NCI-H2227 (cell line): ENCODE data around the gene KRT10.
"Not testable (repeated sequence)": the region's sequence is repeated elsewhere in the genome, so short reads cannot be mapped to it uniquely, and the experiment has no call there.

ENCODE experiments used
- DNase-seq: peaks from one replicate; lab custom pipeline; 2025; ENCODE audit not compliant: unreplicated experiment; lab: John Stamatoyannopoulos, UW

KRT10 gene

GRCh38 chr17:40822132-40822812 lies at the start of gene KRT10:
Gene KRT10, minus strand, starts transcription at chr17:40822614. Its CDS starts 29 bp downstream, at chr17:40822585.
- DNase-seq, result no peak

DNA sequence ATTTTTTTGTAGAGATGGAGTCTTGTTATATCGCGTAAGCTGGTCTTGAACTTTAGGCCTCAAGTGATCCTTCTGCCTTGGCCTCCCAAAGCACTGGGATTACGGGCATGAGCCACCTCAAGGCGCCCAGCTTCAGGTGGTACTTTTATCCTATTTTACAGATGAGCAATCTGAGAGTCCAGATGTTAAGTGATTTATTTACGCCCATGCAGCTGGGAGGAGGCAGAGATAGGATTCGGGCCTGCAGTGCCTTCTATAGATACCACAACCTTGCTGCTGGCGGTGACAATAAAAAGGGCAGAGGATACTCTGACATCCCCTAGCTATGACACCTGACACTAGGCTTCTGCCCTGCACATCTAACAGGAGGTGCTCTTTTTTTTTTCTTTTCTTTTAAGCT lies 48.9 kb upstream of the KRT10 start:
- no peak for DNase-seq

DNA sequence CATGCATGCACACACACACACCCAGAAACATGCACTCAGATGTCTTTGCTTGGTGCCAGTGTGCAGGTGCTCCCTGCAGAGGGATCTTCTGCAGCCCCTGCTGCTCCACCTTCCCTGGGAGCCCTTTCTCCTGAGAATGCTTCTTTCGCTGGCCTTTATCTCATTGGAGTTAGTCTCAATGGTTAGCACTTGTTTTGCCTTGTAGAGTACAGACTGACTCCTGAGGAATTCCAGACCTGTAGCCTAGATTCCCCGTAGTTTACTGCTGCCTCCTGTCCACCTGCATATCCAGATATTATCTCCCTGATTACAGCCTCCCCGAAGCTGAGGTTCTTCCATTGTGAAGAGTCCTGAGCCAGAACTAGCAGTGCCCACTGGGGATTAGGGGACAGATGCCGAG lies 47.7 kb upstream of the KRT10 start:
- no peak for DNase-seq

- DNase-seq, result no peak
These were observed 44.4 kb upstream of the KRT10 start, which contains the start of gene KRT12 for GRCh38 chr17:40866838-40867237. Gene KRT12, minus strand, starts transcription at chr17:40867223. Its CDS starts 37 bp downstream, at chr17:40867186.

GRCh38 chr17:40864661-40865390 lies 42.4 kb upstream of the KRT10 start:
- no peak for DNase-seq

GRCh38 chr17:40862985-40863733 lies 40.7 kb upstream of the KRT10 start:
- no peak for DNase-seq

- no peak for DNase-seq
These were observed 37.1 kb upstream of the KRT10 start for GRCh38 chr17:40859536-40859935.

GRCh38 chr17:40858667-40859066 lies 36.3 kb upstream of the KRT10 start:
- not testable (repeated sequence) for DNase-seq

- no peak for DNase-seq
These were observed 35.1 kb upstream of the KRT10 start for GRCh38 chr17:40857535-40857934.

GRCh38 chr17:40854175-40854814 lies 31.9 kb upstream of the KRT10 start:
- DNase-seq, result no peak

- DNase-seq, result no peak
These were observed 29.9 kb upstream of the KRT10 start for GRCh38 chr17:40852364-40852763.

GRCh38 chr17:40850293-40850972 lies 28.0 kb upstream of the KRT10 start:
- DNase-seq, result no peak

GRCh38 chr17:40849723-40850122 lies 27.3 kb upstream of the KRT10 start:
- DNase-seq, result no peak

DNA sequence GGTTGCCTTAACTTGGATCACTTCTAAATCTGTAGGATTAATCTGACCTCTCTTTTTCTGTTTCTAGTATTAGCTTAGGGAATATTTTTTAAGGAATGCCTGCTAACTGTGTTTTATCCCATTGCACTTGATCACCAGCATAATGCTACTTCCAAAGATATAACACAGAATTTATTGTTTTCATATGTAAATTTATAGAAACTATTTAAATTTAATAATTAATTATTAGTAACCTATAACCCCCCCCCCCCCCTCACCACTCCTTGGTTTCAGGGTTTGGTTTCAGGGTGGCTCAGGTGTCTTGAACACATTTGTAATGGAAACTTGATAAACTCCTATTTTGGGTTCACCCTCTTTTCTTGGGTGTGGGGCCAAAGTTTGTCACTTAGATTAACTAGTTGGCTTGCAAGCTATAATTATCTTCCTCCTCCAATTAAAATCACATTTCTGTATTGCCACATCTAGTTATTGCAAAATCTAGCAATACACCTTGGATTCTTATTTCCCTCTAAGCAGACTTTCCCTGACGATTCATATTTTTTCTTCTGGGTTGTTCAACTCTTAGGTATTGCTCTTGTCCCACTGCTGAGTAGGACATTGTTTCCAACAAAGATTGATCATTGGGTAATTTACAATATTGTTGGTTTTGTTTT lies 26.3 kb upstream of the KRT10 start:
- no peak for DNase-seq

- no peak for DNase-seq
These were observed 24.2 kb upstream of the KRT10 start for GRCh38 chr17:40846515-40847144.

DNA sequence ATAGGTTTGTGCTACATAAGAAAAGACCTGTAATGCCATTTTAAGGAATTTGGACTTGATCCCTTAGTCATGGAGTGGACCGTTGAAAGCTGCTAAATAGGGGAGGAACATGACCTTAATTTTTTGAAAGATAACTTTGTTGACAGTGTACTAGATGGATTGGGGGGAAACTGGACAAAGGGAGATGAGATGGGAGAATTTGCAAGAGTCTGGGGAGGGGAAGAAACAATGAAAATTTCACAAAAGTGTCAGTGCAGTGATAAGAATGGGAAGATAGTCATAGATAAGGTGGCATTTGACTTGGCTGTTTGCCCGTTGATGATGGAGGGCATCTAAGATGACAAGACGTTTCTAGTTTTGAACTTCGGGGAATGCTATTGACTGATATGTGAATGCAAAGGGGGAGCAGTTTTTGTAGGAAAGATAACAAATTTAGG lies 22.3 kb upstream of the KRT10 start:
- no peak for DNase-seq

GRCh38 chr17:40843242-40843641 lies 20.8 kb upstream of the KRT10 start:
- no peak for DNase-seq

DNA sequence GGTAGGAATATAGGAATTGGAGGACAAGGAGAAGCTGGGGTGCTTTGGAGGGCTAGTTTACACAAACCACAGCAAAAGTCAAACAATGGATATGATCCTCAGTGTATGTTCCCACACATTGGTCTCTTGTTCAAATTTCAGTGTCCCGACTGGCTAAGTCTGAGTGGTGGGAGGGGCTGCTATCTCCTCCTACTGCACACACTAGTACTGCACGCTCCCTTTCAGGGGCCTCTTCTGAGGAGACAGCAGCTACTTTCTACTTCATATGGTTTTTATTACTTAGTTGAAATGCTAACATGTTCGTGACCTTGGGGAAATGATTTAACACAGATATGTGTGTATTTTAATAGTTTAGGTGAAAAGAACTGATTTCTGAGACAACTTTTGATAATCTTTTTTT lies 18.8 kb upstream of the KRT10 start:
- no peak for DNase-seq

DNA sequence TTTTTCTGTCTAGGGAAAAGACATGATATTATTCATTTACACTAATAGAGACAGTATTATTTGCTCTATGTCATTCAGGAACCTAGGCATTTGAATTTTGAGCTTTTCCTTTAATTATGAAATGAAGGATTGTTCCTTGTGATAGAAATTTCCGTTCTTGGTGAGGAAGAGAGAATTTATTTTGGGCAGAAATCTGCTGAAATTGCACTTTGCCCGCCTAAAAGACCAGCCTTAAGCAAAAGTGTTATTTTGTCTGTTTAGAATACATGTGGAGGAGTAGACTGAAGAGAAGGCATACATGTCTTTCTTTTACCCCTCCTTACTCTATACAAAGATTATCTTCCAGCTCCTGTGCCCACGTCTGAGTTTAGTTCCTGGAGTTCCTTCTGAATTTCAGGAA lies 16.8 kb upstream of the KRT10 start:
- DNase-seq, result no peak

DNA sequence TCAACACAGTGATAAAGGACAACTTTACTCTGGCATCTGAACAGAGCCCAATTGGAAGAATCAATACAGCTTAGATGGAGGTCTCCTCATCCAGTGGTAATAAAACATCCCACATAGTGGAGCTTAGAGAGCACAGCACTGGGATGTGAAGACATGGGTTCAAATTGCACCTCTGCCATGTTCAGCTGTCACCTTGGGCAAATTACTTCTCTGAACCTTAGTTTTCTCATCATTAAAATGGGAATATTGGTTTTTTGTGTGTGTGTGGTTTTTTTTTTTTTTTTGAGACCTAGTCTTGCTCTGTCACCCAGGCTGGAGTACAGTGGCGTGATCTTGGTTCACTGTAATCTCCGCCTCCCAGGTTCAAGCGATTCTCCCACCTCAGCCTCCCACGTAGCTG lies 13.6 kb upstream of the KRT10 start:
- no peak for DNase-seq
